Cortex of kidney (tissue), 1 donor: ENCODE data around the gene TGFB1.
"Not testable (repeated sequence)": the region's sequence is repeated elsewhere in the genome, so short reads cannot be mapped to it uniquely, and the experiment has no call there.

Experiments used
- DNase-seq: peaks from one replicate; lab custom pipeline; 2025; lab: John Stamatoyannopoulos, UW

Gene TGFB1

DNA sequence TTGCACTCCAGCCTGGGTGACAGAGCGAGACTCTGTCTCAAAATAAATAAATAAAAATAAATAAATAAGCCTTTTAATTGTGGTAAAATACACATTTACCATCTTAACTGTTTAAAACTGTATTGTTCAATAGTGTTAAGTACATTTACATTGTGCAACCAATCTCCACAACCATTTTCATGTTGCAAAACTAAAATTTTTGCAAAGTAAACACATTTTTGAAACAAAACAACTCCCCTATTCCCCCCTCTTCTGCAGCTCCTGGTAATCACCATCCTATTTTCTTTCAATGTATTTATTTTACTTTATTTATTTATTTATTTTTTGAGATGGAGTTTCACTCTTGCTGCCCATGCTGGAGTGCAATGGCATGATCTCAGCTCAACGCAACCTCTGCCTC, 16.0 kb upstream of the TGFB1 start:
- no peak for DNase-seq

- DNase-seq: no peak
Measured at GRCh38 chr19:41367848-41368301, 14.2 kb upstream of the TGFB1 start.

GRCh38 chr19:41366089-41366488, 12.4 kb upstream of the TGFB1 start:
- no peak for DNase-seq

DNA sequence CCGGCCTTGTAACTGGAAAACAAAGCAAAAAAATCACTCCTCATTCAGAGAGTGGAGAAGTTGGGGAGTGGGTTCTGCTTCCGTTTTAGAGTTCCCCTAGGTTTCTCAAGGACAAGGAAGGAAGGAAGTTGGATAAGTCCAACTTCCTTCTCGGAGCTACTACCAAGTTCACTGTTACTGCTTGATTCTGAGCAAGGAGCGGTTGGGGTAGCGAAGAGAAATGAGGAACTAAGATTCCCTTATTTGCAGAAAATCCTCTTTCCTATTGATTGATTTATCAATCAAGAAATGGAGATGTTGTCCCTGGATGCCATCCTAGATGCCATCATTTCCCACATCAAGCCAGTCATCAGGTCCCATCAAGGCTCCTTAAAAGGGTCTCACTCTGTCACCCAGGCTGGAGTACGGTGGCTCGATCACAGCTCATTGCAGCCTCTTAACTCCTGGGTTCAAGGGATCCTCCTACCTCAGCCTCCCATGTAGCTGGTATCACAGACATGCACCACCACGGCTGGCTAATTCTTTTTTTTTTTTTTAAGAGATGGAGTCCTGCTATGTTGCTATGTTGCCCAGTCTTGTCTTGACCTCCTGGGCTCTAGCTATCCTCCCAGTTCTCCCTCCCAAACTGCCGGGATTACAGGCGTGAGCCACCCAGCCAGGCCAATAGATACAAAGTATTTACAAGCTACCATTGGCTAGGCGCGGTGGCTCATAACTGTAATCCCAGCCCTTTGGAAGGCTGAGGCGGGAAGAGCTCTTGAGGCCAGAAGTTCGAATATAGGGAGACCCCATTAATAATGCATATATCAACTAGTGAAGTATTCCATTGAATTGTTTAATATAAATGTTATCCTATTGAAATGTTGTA, 11.0 kb upstream of the TGFB1 start:
- no peak for DNase-seq

GRCh38 chr19:41363753-41364523, 10.2 kb upstream of the TGFB1 start, which contains the start of gene B9D2:
TSS of gene B9D2 (minus strand) at chr19:41364149. CDS start at chr19:41363519, 630 bp downstream.
- DNase-seq: peak; percentile 99

DNA sequence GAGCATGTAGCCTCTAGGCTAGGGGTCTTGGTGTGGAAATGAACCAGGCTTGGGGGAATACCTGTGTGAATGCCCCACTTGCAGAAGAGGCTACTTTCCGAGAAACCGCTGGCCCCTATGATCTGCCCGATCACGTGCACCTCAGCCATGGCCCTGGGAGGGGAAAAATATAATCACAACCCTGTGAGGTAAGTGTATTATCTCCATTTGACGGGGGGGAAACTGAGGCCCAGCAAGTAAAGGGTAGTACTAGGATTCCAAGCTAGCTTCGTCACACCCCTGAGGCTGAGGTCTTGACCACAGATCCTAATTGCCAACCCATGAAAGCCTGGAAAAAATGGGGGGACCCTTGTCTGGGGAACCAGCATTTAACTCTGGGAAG, 9.6 kb upstream of the TGFB1 start:
- DNase-seq: no peak

GRCh38 chr19:41362143-41362847, 8.6 kb upstream of the TGFB1 start:
- DNase-seq: no peak

- DNase-seq: no peak
Measured at GRCh38 chr19:41359741-41360140, 6.0 kb upstream of the TGFB1 start.

GRCh38 chr19:41357746-41358145, 4.0 kb upstream of the TGFB1 start:
- no peak for DNase-seq

GRCh38 chr19:41356984-41357739, 3.4 kb upstream of the TGFB1 start:
- no peak for DNase-seq

GRCh38 chr19:41355802-41356201, 2.1 kb upstream of the TGFB1 start:
- DNase-seq: no peak

DNA sequence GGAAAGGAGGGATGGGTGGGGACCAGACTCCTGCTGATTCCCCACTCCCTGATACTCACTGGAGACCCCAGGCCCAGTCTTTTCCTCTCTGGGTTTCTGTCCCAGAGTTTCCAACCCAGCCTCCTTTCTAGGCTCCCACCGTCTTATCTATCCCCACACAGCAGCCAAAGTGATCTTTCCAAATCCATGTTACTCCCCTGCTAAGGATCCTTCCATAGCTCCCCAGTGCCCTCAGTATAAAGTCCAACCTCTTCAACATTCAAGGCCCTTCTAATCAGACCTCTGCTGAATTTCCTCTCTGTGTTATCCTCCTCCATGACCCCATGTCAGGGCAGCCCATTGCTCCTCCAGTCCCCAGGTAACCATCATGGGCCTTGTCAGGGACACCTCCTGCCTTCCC, 1.3 kb upstream of the TGFB1 start:
- no peak for DNase-seq

DNA sequence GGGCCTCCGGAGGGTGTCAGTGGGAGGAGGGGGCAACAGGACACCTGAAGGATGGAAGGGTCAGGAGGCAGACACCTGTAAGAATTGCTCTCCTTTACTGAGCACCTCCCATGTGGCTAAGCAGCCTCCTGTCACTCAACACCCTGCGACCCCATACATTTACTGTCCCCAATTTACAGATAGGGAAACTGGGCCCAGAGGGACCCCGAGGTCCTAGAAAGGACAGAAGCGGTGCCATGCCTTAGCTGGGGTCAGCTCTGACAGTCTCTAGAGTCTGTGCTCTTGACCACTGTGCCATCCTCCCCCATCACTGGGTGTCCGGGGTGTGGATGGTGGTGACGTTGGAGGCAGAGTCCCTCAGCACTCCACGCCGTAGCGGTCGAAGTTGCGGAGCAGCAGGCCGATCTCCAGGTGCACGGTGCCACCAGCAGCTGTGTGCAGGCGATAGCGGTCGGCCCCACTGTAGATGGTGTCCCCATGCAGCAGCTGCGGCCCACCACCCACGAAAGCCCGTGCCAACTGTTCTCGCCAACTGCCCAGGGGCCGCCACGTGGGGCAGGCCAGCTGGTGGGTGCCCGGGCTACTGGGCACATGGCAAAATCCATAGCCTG, 726 bp upstream of the TGFB1 start:
- DNase-seq: no peak

DNA sequence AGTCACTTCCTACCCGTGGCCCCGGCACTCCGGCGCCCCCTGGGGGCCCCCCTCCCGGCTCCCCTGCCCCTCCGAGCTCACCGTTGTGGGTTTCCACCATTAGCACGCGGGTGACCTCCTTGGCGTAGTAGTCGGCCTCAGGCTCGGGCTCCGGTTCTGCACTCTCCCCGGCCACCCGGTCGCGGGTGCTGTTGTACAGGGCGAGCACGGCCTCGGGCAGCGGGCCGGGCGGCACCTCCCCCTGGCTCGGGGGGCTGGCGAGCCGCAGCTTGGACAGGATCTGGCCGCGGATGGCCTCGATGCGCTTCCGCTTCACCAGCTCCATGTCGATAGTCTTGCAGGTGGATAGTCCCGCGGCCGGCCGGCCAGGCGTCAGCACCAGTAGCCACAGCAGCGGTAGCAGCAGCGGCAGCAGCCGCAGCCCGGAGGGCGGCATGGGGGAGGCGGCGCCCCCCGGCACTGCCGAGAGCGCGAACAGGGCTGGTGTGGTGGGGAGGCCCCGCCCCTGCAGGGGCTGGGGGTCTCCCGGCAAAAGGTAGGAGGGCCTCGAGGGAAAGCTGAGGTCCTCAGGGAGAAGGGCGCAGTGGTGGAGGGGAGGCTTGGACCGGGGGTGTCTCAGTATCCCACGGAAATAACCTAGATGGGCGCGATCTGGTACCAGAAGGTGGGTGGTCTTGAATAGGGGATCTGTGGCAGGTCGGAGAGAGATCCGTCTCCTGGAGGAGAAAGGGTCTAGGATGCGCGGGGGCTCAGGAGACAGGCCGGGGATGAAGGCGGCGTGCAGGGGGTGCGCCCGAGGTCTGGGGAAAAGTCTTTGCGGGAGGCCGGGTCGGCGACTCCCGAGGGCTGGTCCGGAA, 885 bp downstream of the TGFB1 start:
- no peak for DNase-seq

- no peak for DNase-seq
Measured at GRCh38 chr19:41352279-41352608, 1.5 kb downstream of the TGFB1 start.

GRCh38 chr19:41351339-41352245, 2.1 kb downstream of the TGFB1 start:
- DNase-seq: no peak

DNA sequence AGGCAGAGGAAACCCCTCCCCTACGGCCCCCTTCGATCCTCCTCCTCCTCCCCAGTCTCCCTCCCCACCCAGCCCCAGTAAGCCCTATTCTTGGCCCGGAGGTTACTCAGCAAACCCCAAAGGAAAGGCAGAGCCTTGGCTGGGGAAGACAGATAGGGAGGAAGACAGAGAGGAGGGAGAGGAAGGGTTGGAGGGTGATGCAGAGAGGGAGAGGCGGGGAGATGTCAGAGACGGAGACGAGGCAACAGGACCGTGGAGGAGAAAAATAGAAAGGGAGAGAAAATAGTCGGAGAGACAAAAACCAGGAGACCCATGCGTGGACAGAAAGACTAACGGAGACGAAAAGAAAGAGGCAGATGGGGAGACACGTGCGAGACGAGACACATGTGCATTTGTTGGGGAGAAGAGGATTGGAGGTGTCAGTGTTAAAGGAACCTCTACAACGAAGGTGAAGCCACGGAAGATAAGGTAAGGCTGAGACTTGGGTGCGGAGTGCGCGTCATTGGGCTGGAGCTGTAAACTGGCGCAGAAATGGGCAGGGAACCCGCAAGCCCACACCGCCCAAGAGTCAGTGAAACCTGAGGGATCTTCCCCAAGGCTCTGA, 2.9 kb downstream of the TGFB1 start:
- DNase-seq: no peak

DNA sequence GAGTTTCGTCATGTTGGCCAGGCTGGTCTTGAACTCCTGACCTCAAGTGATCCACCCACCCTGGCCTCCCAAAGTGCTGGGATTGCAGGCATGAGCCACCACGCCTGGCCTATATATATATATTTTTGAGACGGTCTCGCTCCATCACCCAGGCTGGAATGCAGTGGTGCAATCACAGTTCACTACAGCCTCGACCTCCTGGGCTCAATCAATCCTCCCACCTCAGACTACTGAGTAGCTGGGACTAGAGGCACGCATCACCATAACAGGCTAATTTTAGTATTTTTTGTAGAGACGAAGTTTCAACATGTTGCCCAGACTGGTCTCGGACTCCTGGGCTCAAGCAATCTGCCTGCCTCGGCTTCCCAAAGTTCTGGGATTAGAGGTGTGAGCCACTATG, 6.8 kb downstream of the TGFB1 start:
- DNase-seq: not testable (repeated sequence)

GRCh38 chr19:41344162-41344561, 9.6 kb downstream of the TGFB1 start:
- no peak for DNase-seq
